GM12801 (cell line): Measurements from ENCODE around the gene TBC1D2.

Source experiments
- CTCF ChIP-seq: IDR thresholded peaks from one replicate; pipeline ENCODE4 v1.5.1; 2011; ENCODE audit warnings: control low read depth; ENCODE audit not compliant: insufficient read length; ENCODE audit errors: extremely low read depth

The TBC1D2 gene

GRCh38 chr9:98226957-98227356 is 28.5 kb downstream of the TBC1D2 start:
- TF ChIP-seq CTCF, result no peak

- TF ChIP-seq CTCF, result no peak
Measured at GRCh38 chr9:98226516-98226915, 28.9 kb downstream of the TBC1D2 start.

- TF ChIP-seq CTCF, result no peak
Measured at GRCh38 chr9:98225015-98225442, 30.4 kb downstream of the TBC1D2 start.

GRCh38 chr9:98222885-98223691 is 32.4 kb downstream of the TBC1D2 start:
- no peak for TF ChIP-seq CTCF

- no peak for TF ChIP-seq CTCF
Measured at GRCh38 chr9:98220911-98221310, 34.5 kb downstream of the TBC1D2 start.

GRCh38 chr9:98219794-98220370 is 35.6 kb downstream of the TBC1D2 start:
- no peak for TF ChIP-seq CTCF

GRCh38 chr9:98219364-98219716 is 36.1 kb downstream of the TBC1D2 start:
- TF ChIP-seq CTCF, result no peak
